Measurements from ENCODE around the gene GAL3ST2.
"Not testable (repeated sequence)": the region's sequence is repeated elsewhere in the genome, so short reads cannot be mapped to it uniquely, and the experiment has no call there.

Gene GAL3ST2

DNA sequence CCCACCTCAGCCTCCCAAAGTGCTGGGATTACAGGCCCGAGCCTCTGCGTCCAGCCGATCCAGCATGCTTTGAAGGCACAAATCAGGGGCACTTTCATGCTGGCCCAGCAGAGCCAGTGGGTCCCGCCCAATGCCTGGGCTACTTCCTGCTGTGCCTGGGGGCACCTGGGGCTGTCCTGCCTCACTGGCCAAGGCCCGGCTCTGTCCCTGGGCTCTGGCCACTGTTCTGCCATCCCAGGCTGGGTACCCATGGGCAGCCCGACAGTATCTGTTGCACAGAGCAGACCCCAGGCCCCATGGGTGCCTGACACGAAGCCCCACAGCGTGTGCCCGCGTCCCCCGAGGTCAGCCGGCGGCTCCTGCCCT is 6.8 kb upstream of the GAL3ST2 start:
- no peak for DNase-seq

- no peak for DNase-seq
These were observed 6.3 kb upstream of the GAL3ST2 start for GRCh38 chr2:241770185-241770935.

DNA sequence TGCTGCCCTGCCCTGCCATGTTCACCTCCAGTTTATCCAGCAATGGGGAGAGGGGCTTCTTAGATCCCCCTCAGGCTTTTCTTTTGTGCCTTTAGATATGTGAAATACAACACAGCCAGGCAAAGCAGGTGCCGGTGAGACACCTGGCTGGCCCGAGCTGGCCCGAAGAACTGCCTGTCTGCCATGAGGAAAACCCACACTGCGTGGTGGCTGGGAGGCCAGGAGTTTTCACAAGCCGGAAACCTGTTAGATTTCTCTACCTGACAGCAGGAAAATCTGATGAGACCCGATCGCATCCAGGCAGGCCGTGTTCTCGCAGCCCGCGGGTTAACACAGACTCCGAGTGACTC is 5.7 kb upstream of the GAL3ST2 start:
- no peak for DNase-seq

DNA sequence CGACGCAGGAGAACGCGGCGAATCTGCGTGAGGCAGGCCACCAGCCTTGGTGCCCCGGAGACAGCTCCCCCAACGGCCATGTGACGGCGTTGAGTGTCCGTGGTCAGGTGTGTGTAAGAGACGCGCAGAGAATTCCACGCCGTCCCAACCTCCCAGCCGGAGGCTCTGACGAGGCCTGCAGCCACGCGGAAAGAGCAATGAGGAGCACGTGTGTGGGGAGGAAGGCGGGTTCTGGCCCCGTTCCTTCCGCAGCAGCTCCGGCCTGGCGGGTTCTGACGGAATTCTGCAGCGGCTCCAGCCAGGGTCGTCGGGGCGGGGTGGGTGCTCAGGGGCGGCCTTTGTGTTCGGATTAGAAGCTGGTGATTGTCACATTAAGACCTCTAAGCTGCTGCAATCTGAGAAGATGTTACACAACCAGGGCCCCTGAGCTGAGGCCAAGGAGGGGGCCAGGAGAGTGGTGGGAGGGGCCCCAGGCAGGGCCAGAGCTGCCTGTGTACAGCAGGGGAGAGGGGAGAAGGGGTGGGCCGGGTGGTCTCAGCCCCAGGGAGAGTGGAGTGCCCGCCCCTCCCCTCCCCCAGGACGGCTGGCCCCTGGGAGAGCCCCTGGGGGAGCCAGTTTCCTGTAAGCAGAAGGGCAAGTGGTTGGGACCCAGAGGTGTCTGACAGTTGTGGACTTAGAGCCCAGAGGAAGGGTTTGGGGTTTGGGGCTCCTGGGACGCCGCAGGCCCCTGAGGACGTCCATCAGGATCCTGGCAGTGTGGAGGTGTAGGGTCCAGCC is 5.1 kb upstream of the GAL3ST2 start:
- no peak for DNase-seq

DNA sequence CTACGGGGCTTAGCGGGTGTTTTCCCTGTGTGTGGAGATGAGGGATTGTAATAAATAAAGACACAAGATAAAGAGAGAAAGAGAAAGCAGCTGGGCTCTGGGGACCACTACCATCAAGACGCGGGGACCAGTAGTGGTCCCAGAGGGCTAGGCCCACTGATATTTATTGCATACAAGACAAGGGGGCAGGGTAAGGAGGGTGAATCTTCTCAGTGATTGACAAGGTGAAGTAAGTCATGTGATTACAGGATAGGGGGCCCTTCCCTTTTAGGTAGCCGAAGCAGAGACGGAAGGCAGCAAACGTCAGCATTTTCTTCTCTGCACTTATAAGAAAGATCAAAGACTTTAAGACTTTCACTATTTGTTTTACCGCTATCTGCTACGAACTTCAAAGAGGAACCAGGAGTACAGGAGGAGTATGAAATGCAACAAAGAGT is 4.5 kb upstream of the GAL3ST2 start:
- no peak for DNase-seq

DNA sequence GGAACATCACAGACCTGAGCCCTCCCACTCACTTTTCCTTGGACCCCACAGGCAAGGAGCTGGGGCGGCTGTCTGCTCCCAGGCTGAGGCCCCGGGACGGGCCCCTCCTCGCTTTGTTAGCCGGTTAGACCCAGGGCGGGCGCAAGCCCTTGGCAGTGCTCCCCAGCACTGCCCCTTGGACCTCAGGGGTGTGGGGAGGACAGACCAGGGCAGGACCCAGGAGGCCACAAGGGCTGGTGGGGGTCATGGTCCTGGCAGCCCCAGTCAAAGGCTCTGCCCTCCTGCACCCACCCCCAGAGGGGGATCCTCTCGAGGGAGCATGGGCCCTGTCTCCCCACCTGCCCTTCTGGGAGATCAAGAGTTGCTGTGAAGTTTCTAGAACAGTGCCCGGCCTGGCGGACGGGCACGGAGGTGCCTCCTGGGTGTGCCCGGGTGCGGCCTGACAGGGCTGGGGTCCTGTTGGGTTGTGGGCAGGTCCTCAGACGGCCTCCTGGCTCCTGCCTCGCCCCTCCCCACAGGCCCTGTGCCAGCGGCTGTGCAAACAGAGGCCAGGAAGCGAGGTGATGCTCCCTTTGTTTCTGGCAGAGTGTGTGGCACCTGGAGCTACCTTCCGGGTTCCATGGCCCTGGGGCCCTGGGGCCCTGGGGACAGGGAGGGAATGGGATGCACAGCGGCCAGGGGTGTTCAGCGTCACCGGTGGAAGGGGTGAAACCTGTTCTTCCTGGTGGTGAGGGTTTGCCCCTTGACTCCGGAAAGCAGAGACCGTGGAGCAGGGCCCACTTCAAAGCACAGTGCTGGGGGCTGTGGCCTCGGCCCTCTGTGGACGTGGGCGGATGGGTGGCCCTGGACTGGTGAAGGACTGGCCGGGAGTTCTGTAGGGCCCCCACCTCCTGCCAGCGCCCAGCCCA is 2.9 kb upstream of the GAL3ST2 start:
- DNase-seq = peak; percentile 86

GRCh38 chr2:241774419-241775222 is 2.0 kb upstream of the GAL3ST2 start:
- no peak for DNase-seq

GRCh38 chr2:241775223-241776177 is 1.1 kb upstream of the GAL3ST2 start:
- DNase-seq = no peak

DNA sequence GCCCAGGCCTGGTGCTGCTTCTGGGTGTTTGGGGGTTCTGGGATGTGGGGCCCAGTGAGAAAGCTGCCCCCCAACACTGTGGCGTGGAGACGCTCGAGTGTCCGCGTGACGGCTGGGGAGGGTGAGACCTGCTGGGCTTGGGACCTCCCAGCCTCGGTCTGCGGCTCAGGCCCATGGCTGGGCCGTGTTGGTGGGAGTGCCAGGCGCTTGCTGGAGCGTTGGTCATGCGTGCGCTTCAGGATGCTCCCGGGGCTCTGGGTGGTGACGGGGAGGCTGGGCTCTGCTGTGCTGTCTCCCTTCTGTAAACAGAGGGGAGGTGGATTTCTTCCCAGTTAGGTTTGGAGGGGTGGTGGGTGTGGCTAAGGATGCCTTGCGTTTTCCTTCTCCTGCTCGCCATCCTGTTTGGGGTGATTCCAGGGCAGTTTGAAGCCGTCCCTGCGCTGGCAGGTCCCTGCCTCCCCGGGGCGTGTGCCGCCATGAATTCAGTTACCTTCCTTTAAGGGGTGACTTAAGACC is 606 bp downstream of the GAL3ST2 start:
- no peak for DNase-seq

DNA sequence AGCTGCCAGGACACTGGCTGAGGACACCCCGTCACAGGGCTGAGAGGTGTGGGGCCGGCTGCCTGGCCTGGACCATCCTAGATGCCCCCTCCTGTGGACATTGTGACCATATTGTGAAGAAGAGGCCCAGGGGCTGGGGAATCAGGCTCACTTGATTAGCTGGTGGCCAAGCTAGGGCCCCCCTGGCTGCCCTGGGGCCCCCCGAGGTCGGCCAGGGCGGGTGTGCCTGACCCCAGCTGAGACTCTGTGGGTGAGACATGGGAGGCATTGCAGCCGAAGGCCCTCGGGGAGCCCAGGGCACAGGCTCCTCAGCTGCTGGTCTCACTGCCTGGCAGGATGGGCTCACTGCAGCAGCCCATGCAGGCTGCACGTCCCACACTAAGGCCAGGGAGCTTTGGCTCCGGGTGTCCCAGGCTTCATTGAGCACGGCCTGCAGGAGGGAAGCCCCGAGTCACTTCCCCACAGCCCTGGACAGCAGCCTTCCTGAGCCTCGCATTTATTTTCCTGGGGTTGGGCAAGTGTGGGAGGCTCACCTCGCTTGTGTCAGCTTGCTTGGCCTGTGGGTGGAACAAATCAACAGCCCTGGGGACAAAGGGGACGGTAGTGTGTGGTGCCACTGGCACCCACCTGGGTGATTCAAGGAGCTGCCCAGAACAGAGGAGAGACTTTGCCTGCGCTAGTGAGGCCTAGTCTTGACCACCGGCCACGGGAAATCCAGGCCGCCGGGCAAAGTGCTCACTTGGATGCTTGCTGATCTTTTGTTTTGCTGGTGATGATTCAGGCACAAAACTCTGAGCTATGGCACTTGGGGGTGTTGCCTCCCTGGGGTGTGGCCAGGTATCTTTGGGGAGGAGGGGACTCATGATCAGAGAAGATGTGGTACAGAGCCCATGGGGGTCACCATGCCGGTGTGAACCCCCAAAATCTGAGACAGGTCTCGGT is 1.3 kb downstream of the GAL3ST2 start:
- no peak for DNase-seq

DNA sequence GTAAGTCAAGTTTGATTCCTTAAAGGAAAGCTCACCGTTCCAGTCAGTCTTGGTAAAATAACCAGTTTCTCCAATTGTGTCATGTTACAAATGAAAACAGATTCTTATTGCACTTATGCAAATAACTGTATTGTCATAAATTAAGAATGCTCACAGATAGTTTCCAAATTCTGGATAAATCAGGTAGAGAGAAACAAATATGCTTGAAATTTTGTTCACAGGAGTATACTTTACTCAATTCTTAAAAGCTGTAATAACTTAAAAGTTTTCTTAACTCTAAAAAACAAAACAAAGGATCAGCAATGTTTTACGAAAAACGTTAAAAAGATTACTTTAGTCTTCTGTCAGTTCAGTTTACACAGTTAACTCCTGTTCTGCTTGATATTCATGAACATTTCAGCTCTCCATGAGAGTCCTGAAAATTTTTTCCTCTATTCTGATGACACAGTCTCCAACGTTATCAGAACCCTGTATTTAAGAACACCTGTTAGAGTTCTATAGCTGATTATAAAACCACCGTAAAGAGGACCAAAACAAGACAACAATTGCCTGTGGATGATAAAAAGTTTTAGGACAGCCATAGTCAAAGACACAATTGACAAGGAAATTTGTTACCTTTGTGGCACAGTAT is 4.4 kb downstream of the GAL3ST2 start:
- no peak for DNase-seq

DNA sequence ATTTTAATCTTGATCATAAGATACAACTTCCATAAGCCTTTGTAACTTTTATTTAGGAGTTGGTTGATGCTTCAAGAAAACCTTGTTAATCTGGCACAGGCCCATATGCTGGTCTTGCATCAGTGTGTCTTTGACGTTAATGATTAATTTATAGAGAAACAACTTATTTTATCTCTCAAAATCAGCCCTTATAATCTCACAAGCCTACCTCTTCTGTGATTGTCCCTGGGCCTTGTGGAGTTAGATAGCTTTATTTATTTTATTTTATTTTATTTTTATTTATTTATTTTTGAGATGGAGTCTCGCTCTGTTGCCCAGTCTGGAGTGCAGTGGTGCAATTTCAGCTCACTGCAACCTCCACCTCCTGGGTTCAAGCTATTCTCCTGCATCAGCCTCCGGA is 5.4 kb downstream of the GAL3ST2 start:
- DNase-seq = not testable (repeated sequence)

DNA sequence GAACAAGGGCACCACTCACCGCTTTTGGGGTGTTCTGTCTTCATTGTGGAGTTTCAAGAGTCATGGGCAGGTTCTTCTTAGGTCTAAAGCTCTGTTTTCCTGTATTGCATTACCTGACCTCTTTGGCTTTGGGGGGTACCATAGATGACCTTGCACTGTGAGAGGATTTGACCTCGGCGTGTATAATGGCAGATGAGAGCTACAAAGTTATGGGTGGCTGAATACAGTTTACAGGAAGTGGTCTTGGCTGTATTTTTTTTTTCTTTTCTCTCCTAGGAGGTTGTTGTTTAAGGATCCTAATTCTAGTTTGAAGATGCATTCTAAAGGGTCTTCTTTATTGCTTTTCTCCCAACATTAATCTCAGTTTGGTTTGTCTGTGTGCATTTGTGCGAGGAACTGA is 11.5 kb downstream of the GAL3ST2 start:
- no peak for DNase-seq

DNA sequence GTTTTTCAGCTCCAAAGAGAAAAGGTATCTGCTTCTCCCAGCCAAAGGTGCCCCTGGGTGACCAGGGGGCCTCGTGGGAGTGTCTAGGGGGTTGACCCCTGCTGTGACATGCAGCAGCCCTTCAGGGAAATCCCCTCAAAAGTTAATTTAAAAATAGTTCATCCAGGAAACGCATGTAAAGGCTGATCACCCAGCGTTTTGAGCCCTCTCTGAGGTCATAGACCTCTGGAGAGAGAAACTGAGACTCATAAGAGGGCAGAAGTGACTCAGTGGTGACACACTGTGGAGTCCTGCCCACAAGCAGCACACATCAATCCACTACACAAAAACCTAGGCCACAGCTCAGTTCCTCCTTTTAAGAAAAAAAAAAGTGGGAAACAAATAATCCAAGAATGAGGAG is 11.9 kb downstream of the GAL3ST2 start:
- no peak for DNase-seq

GRCh38 chr2:241791385-241791784 is 14.8 kb downstream of the GAL3ST2 start:
- not testable (repeated sequence) for DNase-seq

DNA sequence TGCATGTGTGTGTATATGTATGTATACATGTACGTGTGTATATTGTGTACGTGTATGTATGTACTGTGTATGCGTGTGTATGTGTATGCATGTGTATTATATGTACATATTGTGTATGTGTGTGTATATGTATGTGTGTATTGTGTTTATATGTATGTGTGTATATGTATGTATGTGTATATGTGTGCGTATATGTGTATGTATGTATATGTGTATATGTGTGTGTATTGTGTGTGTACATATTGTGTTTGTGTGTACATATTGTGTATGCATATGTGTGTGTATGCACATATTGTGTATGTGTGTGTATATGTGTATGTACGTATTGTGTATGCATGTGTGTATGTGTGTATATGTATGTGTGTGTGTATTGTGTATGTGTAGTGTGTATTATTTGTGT is 16.8 kb downstream of the GAL3ST2 start:
- no peak for DNase-seq

GRCh38 chr2:241794250-241794823 is 17.7 kb downstream of the GAL3ST2 start:
- no peak for DNase-seq

- DNase-seq = no peak
These were observed 18.7 kb downstream of the GAL3ST2 start for GRCh38 chr2:241795021-241795999.
